Kidney epithelial cell (primary cell): ENCODE data around the gene FIBCD1. TPM values are rescaled to one million over a fixed set of nuclear protein-coding genes. Genes with fewer than 3 reads are reported as not detected.

Experiments used
- DNase-seq: peaks from one replicate; pipeline ENCODE4 v3.0.0-alpha.2; 2010; ENCODE audit warnings: low read depth
- H3K27me3 ChIP-seq: 2 replicates; pipeline ENCODE4 v1.6.0; 2011; ENCODE audit warnings: low read length; ENCODE audit not compliant: control insufficient read depth, insufficient read depth
- H3K36me3 ChIP-seq: 2 replicates; pipeline ENCODE4 v1.5.1; 2011; ENCODE audit warnings: low read length; ENCODE audit not compliant: control insufficient read depth, insufficient read depth
- H3K4me3 ChIP-seq: 2 replicates; pipeline ENCODE4 v1.5.1; 2011; ENCODE audit warnings: low read depth, mild to moderate bottlenecking, control low read depth, low read length
- total RNA-seq: library from RNA; depleted of rRNA; stranded (reverse); fragments of >200 nt; gene quantifications from 2 replicates; pipeline ENCODE4 v1.2.3, GENCODE V29; 2015
- TF ChIP-seq, protein P1 (sequence below): IDR thresholded peaks from 2 replicates; pipeline ENCODE4 v1.5.1; 2011; ENCODE audit warnings: mild to moderate bottlenecking, moderate library complexity, low read length, control low read depth, inconsistent platforms; ENCODE audit not compliant: insufficient read depth, poor library complexity, severe bottlenecking

The FIBCD1 gene
- total RNA-seq, 1 donor from 2014 or later, result 2.6 TPM

GRCh38 chr9:130938184-130938651, 829 bp downstream of the FIBCD1 start:
- DNase-seq, result no peak
- Histone ChIP-seq H3K36me3 (no peaks in the 10 kb centered on the region), H3K27me3 (peaks cover 38% of the 10 kb centered on the region), H3K4me3 (peak overlapping the region; percentile 41)
- TF ChIP-seq, protein P1, sequence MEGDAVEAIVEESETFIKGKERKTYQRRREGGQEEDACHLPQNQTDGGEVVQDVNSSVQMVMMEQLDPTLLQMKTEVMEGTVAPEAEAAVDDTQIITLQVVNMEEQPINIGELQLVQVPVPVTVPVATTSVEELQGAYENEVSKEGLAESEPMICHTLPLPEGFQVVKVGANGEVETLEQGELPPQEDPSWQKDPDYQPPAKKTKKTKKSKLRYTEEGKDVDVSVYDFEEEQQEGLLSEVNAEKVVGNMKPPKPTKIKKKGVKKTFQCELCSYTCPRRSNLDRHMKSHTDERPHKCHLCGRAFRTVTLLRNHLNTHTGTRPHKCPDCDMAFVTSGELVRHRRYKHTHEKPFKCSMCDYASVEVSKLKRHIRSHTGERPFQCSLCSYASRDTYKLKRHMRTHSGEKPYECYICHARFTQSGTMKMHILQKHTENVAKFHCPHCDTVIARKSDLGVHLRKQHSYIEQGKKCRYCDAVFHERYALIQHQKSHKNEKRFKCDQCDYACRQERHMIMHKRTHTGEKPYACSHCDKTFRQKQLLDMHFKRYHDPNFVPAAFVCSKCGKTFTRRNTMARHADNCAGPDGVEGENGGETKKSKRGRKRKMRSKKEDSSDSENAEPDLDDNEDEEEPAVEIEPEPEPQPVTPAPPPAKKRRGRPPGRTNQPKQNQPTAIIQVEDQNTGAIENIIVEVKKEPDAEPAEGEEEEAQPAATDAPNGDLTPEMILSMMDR, result no peak

- H3K36me3 ChIP-seq, result no peaks in the 10 kb centered on the region
- TF ChIP-seq, protein P1, result no peak
- no peak for DNase-seq
- H3K27me3 ChIP-seq, result peaks cover 36% of the 10 kb centered on the region
- H3K4me3 ChIP-seq, result no peak overlapping the region
Measured at GRCh38 chr9:130937146-130938076, 1.6 kb downstream of the FIBCD1 start.

DNA sequence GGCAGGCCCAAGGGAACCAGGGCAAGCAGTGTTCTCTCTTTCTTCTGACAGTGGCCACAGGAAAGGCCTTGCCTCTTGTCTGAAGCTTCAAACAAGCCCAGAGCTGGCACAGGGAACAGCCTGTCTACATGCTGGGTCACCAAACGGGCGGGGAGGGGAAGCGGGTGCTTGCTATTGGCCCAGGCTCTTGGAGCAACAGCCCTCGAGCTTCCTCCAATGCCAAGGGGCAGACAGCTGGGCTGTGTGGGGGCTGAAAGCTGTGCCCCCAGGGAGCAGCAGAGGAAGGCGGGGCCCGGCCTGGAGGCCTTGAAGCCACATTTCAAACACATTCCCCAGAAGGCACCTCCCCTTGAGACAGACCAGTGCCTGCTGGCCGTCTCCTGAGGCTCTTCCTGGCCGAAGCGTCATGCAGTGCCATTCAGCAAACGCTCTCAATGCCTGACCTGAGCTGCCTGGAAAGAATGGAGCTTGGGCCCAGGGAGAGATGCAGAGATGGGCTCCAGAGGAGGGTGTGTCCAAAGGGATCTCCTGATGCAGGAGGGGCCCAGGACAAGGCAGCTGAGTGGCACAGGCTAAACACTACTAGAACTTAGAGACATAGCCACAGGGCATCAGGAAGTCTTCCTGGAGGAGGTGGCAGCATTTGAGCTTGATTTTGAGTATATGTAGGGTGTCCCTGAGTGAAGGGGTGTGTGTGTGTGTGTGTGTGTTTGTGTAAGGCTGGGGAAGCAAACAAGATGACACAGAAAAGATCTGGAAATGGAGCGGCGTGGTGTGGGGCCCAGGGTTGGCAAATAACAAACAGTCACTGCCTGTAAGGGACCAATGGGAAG, 2.5 kb downstream of the FIBCD1 start:
- Histone ChIP-seq H3K4me3 (no peak overlapping the region), H3K27me3 (peaks cover 29% of the 10 kb centered on the region), H3K36me3 (no peaks in the 10 kb centered on the region)
- no peak for DNase-seq
- TF ChIP-seq, protein P1, result no peak

GRCh38 chr9:130935648-130936271, 3.3 kb downstream of the FIBCD1 start:
- Histone ChIP-seq H3K36me3 (no peaks in the 10 kb centered on the region), H3K4me3 (no peak overlapping the region), H3K27me3 (peaks cover 21% of the 10 kb centered on the region)
- TF ChIP-seq, protein P1, result no peak
- DNase-seq, result no peak

- Histone ChIP-seq H3K27me3 (peaks cover 14% of the 10 kb centered on the region), H3K36me3 (no peaks in the 10 kb centered on the region), H3K4me3 (no peak overlapping the region)
- no peak for DNase-seq
- TF ChIP-seq, protein P1, result no peak
Measured at GRCh38 chr9:130934702-130935647, 4.1 kb downstream of the FIBCD1 start.
